HG03064 (cell line): Measurements from ENCODE around the gene AKAP12.

Source experiments
- ATAC-seq: cut with Tn5 transposase; IDR thresholded peaks from one replicate; pipeline ENCODE4 v1.9.1; 2021; ENCODE audit warnings: low read depth; ENCODE audit not compliant: unreplicated experiment

The AKAP12 gene

GRCh38 chr6:151239603-151240035 lies at the start of gene AKAP12:
TSS of gene AKAP12 (plus strand) at chr6:151239967. CDS start at chr6:151240563, 596 bp downstream.
- ATAC-seq, result no peak

- no peak for ATAC-seq
Measured at GRCh38 chr6:151191527-151191926, 48.2 kb upstream of the AKAP12 start.

GRCh38 chr6:151196555-151196954 lies 43.2 kb upstream of the AKAP12 start:
- ATAC-seq, result no peak

- no peak for ATAC-seq
Measured at GRCh38 chr6:151197556-151197955, 42.2 kb upstream of the AKAP12 start.

GRCh38 chr6:151199991-151200390 lies 39.8 kb upstream of the AKAP12 start:
- no peak for ATAC-seq

- ATAC-seq, result no peak
Measured at GRCh38 chr6:151205721-151206600, 33.8 kb upstream of the AKAP12 start.

GRCh38 chr6:151207674-151208073 lies 32.1 kb upstream of the AKAP12 start:
- no peak for ATAC-seq

GRCh38 chr6:151209071-151209831 lies 30.5 kb upstream of the AKAP12 start:
- ATAC-seq, result no peak

GRCh38 chr6:151211075-151211474 lies 28.7 kb upstream of the AKAP12 start:
- ATAC-seq, result no peak

- no peak for ATAC-seq
Measured at GRCh38 chr6:151213352-151213751, 26.4 kb upstream of the AKAP12 start.

- no peak for ATAC-seq
Measured at GRCh38 chr6:151215999-151216398, 23.8 kb upstream of the AKAP12 start.

- no peak for ATAC-seq
Measured at GRCh38 chr6:151216804-151217203, 23.0 kb upstream of the AKAP12 start.

GRCh38 chr6:151219192-151219591 lies 20.6 kb upstream of the AKAP12 start:
- no peak for ATAC-seq

- no peak for ATAC-seq
Measured at GRCh38 chr6:151224076-151224475, 15.7 kb upstream of the AKAP12 start.

GRCh38 chr6:151225919-151226318 lies 13.8 kb upstream of the AKAP12 start:
- ATAC-seq, result no peak

GRCh38 chr6:151228788-151229400 lies 10.9 kb upstream of the AKAP12 start:
- ATAC-seq, result no peak

GRCh38 chr6:151229401-151230276 lies 10.1 kb upstream of the AKAP12 start:
- no peak for ATAC-seq

GRCh38 chr6:151230277-151230577 lies 9.5 kb upstream of the AKAP12 start:
- ATAC-seq, result no peak

- no peak for ATAC-seq
Measured at GRCh38 chr6:151232899-151233298, 6.9 kb upstream of the AKAP12 start.

- ATAC-seq, result no peak
Measured at GRCh38 chr6:151233731-151234130, 6.0 kb upstream of the AKAP12 start.
